HG02973 (cell line): ENCODE results near the gene ZFYVE16.
A peak's percentile ranks its signal among the peaks of the same experiment; 100 is the strongest.
"Not testable (repeated sequence)": the region's sequence is repeated elsewhere in the genome, so short reads cannot be mapped to it uniquely, and the experiment has no call there.

Experiments used
- ATAC-seq: cut with Tn5 transposase; IDR thresholded peaks from one replicate; pipeline ENCODE4 v1.9.1; 2021; ENCODE audit warnings: moderate library complexity; ENCODE audit not compliant: unreplicated experiment

The ZFYVE16 gene

DNA sequence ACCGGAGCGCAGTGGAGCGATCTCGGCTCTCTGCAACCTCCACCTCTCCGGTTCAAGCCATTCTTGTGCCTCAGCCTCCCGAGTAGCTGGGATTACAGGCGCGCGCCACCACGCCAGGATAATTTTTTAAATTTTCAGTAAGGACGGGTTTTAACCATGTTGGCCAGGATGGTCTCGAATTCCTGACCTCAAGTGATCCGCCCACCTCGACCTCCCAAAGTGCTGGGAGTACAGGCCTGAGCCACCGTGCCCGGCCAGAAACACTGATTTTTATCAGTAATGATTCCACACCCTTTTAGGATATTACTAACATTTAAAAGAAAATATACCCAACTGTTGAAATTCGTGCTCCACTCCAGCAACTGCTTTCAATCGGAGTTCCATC is 79.6 kb downstream of the ZFYVE16 start:
- ATAC-seq: no peak

- ATAC-seq: peak; percentile 83
These were observed 80.2 kb downstream of the ZFYVE16 start, which contains the start of gene FAM151B for GRCh38 chr5:80487829-80488721. TSS of gene FAM151B (plus strand) at chr5:80488100. CDS start at chr5:80488124, 24 bp downstream.

GRCh38 chr5:80491296-80491695 is 83.4 kb downstream of the ZFYVE16 start:
- no peak for ATAC-seq

- ATAC-seq: no peak
These were observed 84.9 kb downstream of the ZFYVE16 start for GRCh38 chr5:80492741-80493140.

GRCh38 chr5:80493443-80493842 is 85.6 kb downstream of the ZFYVE16 start:
- not testable (repeated sequence) for ATAC-seq

- no peak for ATAC-seq
These were observed 88.0 kb downstream of the ZFYVE16 start for GRCh38 chr5:80495891-80496290.

GRCh38 chr5:80502800-80503199 is 94.9 kb downstream of the ZFYVE16 start:
- ATAC-seq: no peak

DNA sequence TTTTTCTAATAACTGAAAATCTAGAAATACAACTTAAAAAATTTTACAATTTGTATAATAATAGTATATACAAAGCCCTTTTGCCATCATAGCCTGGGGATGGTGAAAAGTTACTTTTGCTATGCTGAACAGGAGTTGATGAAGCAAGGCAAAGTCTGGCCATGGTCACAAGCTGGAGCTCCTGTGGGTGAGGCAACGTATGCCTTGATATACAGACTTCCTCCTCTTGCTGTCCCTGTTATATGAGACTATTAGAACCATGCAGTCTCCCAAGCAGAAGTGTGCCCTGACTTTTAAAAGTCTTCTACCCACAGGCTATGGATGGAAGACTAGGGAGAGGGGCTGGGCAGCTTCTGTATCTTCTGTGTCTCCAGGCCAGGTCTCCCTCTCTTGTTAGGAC is 95.8 kb downstream of the ZFYVE16 start:
- ATAC-seq: no peak

DNA sequence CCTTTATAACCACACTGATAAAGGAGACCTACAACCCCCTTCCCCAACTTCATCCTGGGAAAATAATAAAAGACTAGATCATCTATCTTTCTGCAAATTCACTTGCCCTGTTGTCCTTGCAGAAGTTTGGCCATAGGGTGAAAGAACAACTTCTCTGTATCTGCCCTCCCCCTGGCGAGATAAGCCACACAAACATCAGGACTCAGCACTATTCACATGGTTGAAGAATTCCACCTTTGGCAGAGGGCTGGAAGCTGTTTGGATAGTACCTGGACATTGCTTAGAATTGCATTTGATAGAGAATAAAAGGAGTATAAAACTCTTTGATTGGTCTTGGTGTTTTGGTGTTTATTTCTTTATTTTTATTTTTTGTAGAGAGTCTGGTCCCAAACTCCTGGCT is 97.0 kb downstream of the ZFYVE16 start:
- no peak for ATAC-seq

- ATAC-seq: no peak
These were observed 99.8 kb downstream of the ZFYVE16 start for GRCh38 chr5:80507663-80508062.

- ATAC-seq: no peak
These were observed 101.0 kb downstream of the ZFYVE16 start for GRCh38 chr5:80508844-80509243.

- no peak for ATAC-seq
These were observed 101.5 kb downstream of the ZFYVE16 start for GRCh38 chr5:80509362-80509761.

- ATAC-seq: no peak
These were observed 109.0 kb downstream of the ZFYVE16 start for GRCh38 chr5:80516826-80517225.
